Effector memory CD4-positive, alpha-beta T cell (primary cell): ENCODE measurements around the gene LRRC57.
"Not testable (repeated sequence)": the region's sequence is repeated elsewhere in the genome, so short reads cannot be mapped to it uniquely, and the experiment has no call there.

Source experiments
- DNase-seq, 3 donors: peaks; one replicate each; pipeline ENCODE4 v3.0.0-alpha.2; 2020
- H3K27ac ChIP-seq: 2 replicates; pipeline ENCODE4 v1.7.0; 2013; ENCODE audit warnings: mild to moderate bottlenecking, low read length, moderate library complexity; ENCODE audit not compliant: insufficient read depth, poor library complexity, severe bottlenecking
- H3K27me3 ChIP-seq: replicated peaks from 2 replicates; pipeline ENCODE4 v1.7.0; 2013; ENCODE audit warnings: mild to moderate bottlenecking, low read length; ENCODE audit not compliant: insufficient read depth, control insufficient read depth, poor library complexity, severe bottlenecking
- H3K36me3 ChIP-seq: 2 replicates; pipeline ENCODE4 v1.7.0; 2013; ENCODE audit warnings: mild to moderate bottlenecking, low read length, moderate library complexity; ENCODE audit not compliant: control insufficient read depth, insufficient read depth
- H3K4me1 ChIP-seq: 2 replicates; pipeline ENCODE4 v1.7.0; 2013; ENCODE audit warnings: low read length, mild to moderate bottlenecking; ENCODE audit not compliant: control insufficient read depth, insufficient read depth, poor library complexity, severe bottlenecking
- H3K4me3 ChIP-seq: 2 replicates; pipeline ENCODE4 v1.7.0; 2013; ENCODE audit warnings: low read length, low read depth, mild to moderate bottlenecking; ENCODE audit not compliant: insufficient read depth, poor library complexity, severe bottlenecking
- H3K9me3 ChIP-seq: 2 replicates; pipeline ENCODE4 v1.7.0; 2013; ENCODE audit warnings: mild to moderate bottlenecking, low read length, moderate library complexity; ENCODE audit not compliant: control insufficient read depth

LRRC57 gene

DNA sequence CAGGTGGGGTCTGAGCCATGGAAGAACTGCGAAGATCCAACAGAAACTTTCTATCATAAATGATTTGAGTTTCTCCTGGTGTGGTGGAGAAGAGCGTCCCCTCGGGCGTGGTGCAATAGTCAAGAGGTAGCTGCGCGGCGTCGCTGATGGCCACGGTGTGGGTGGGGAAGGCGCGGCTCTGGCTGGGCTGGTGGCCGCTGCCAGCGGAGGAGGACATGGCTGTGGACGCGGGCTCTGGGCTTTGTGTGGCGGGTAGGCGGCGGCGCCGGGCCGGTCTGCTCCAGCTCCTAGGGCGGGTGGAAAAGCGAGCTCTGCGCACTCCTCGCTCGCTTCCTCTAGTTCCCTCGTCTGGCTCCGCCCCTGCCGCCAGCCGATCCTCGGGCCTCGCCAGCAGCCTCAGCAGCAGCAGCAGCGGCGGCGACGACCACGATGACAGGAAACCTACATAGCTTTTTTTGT lies 32.7 kb upstream of the LRRC57 start:
- peak; percentile 54 to 62 (median 59) for DNase-seq
- no peaks in the 10 kb centered on the region for H3K36me3 ChIP-seq
- peak overlapping the region; percentile 65 for H3K4me3 ChIP-seq
- no peaks in the 10 kb centered on the region for H3K27me3 ChIP-seq
- H3K9me3 ChIP-seq, result no peaks in the 10 kb centered on the region
- peak overlapping the region; percentile 54 for H3K27ac ChIP-seq
- H3K4me1 ChIP-seq, result peaks cover 15% of the 10 kb centered on the region

DNA sequence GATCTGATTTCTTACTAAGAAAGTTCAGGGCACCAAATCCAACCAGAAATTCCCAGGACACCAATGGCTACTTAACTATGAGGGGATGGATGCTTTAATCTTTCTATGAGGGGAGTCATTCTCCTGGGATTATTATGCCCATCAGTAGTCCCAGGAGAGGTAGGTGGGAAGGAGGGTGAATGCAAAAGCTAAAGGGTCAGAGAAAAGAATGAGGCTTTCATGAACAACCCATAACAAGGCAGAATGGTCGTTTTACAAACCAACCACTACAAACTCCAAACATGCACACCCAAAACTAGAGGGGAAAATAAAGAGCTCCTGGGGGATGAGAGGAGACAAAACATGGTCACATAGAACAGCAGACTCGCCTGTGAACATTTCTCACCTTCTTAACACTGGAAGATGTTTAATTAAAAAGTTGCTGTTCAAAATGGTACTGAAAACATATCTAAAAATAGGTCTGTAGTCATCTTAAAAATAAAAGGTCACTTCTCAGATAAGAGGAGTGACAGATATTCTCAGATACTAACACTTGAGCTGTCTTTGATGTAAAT lies 30.5 kb upstream of the LRRC57 start:
- no peaks in the 10 kb centered on the region for H3K9me3 ChIP-seq
- H3K27me3 ChIP-seq, result no peaks in the 10 kb centered on the region
- peaks cover 19% of the 10 kb centered on the region for H3K4me1 ChIP-seq
- H3K36me3 ChIP-seq, result no peaks in the 10 kb centered on the region
- DNase-seq, result no peak
- H3K27ac ChIP-seq, result no peak overlapping the region
- H3K4me3 ChIP-seq, result no peak overlapping the region

DNA sequence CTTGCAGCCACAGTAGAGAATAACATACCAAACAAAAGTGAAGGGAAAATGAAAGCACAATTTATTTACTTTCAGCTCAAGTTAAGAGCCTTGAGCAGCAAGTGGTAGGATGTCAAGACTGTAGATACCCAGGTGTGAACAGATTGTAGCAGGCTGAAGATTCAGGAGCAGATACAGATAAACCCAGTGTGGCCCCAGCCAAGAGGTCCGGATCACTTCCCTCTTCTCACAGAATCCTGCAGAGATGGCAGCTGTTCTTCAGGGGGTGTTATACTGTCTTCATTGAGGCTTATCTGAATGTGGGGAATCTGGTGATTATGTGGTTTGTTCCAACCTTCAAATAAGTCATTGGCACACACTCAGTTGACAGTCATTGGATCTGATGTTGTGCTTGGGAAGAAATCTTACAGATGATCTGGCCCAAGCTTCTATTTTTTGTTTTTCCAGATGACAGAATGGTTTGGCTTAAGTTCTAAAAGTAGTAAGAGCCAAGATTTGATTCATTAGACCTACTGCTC lies 29.0 kb upstream of the LRRC57 start:
- Histone ChIP-seq H3K4me1 (peaks cover 19% of the 10 kb centered on the region), H3K36me3 (no peaks in the 10 kb centered on the region), H3K27me3 (no peaks in the 10 kb centered on the region), H3K4me3 (no peak overlapping the region), H3K9me3 (no peaks in the 10 kb centered on the region), H3K27ac (no peak overlapping the region)
- DNase-seq, result no peak

DNA sequence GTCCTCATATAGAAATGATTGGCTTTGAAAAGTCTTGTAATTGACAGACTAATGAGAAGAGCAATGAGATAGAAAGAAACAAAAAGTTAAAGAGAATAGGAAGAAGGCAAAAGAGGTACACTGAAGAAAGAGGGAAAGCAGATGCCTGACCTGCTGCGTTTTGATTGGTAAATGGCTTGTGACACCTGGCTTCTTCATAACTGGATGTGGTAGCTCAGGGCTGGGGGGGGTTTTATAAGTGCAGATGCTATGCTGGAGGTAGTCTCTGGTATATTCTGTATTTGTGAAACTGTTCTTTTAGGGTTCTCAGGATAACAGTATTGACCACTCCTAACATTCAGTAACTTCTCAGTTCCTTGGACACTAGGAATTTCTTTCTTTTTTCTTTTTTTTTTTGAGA lies 28.2 kb upstream of the LRRC57 start:
- no peaks in the 10 kb centered on the region for H3K36me3 ChIP-seq
- H3K27me3 ChIP-seq, result no peaks in the 10 kb centered on the region
- H3K4me1 ChIP-seq, result peaks cover 18% of the 10 kb centered on the region
- no peaks in the 10 kb centered on the region for H3K9me3 ChIP-seq
- H3K4me3 ChIP-seq, result no peak overlapping the region
- no peak overlapping the region for H3K27ac ChIP-seq
- DNase-seq, result no peak

DNA sequence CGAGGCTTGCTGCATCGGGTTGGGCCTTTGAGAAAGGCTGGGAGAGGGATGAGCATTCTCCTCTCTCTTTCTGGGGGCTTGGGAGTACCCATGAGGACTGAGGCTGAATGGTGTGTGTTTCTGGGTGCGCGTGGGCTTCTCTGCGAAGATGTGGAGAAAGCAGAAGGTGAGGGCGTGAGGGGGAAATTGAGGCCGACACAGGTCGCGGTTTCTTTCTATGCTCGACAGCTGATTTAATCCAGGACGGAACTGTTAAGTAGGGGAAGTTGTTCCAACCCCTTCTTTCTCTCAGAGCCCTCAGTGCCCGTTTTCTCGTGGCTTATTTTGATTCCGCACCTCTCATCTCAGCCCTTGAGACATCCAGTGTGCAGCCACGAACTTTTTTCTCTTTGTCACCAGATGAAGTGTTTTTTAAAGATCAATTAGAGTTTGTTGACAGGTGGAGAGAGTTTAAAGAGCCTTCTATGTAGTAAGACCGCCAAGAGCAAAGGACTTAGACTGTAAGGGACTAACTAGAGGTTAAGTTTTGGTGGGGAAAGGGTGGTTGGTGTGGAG lies 27.5 kb upstream of the LRRC57 start:
- Histone ChIP-seq H3K4me1 (peaks cover 13% of the 10 kb centered on the region), H3K27ac (no peak overlapping the region), H3K36me3 (no peaks in the 10 kb centered on the region), H3K9me3 (no peaks in the 10 kb centered on the region), H3K4me3 (peak overlapping the region; percentile 83), H3K27me3 (no peaks in the 10 kb centered on the region)
- no peak for DNase-seq

DNA sequence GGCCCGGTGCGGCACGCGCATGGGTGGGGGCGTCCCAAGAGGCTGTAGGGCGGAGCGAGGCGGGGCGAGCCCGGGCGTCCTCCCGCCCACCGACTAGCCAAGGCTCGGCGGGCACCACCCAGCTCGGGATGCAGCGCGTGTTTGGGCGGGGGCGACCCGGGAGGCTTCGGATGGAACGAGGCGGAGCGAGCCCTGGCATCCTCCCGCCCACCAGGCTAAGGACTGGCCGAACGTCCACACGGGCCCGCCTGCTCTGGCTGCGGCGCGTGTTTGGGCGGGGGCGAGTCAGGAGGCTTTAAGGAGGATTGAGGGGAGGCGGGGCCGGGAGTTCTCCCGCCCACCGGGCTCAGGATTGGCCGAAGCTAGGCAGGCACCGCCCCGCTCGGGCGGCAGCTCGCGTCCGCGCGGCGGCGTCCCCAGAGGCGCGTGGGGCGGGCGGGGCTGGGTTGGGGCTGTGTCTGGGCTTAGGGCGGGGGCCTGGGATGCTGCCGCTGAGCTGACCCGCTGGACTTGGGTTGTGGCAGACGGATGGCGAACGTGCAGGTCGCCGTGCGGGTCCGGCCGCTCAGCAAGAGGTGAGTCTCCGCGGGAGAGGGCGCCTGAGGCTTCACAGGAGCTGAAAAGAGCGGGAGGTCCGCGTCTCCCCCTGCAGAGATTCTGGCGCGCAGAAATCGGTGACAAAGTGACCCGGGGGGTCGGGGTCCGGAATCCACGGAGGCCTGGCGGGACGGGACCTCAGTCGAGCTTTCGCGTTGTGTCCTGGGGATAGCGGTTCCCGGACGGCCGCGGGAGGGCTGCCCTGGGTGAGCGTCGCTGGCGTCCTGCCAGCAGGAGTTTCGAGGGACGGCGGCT lies 26.8 kb upstream of the LRRC57 start, which contains the start of gene STARD9:
Gene STARD9 (plus strand): TSS at position 419 of the 852 bp plus-strand sequence. CDS start 110 bp downstream, at position 529.
- Histone ChIP-seq H3K36me3 (no peaks in the 10 kb centered on the region), H3K9me3 (no peaks in the 10 kb centered on the region), H3K27me3 (no peaks in the 10 kb centered on the region), H3K4me1 (peaks cover 7% of the 10 kb centered on the region), H3K27ac (peak within 1 kb of the TSS; percentile 49), H3K4me3 (peak within 1 kb of the TSS; percentile 83)
- DNase-seq, result peak; percentile 84 to 90 (median 89)

DNA sequence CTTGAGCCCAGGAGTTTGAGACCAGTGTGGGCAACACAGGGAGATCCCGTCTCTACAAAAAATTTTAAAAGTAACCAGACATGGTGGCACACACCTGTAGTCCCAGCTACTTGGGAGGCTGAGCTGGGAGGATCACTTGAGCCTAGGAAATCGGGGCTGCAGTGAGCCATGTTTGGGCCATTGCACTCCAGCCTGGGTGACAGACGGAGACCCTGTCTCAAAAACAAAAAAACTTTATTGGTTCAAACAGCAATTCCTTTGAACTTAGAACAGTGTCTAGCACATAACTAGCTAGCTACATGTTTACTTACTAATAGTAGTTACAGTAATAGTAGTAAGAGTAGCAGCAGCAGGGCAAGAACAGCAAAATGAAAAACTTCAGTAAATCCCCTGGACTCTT lies 10.1 kb upstream of the LRRC57 start:
- no peak for DNase-seq
- Histone ChIP-seq H3K9me3 (no peaks in the 10 kb centered on the region), H3K36me3 (peaks cover 27% of the 10 kb centered on the region)

DNA sequence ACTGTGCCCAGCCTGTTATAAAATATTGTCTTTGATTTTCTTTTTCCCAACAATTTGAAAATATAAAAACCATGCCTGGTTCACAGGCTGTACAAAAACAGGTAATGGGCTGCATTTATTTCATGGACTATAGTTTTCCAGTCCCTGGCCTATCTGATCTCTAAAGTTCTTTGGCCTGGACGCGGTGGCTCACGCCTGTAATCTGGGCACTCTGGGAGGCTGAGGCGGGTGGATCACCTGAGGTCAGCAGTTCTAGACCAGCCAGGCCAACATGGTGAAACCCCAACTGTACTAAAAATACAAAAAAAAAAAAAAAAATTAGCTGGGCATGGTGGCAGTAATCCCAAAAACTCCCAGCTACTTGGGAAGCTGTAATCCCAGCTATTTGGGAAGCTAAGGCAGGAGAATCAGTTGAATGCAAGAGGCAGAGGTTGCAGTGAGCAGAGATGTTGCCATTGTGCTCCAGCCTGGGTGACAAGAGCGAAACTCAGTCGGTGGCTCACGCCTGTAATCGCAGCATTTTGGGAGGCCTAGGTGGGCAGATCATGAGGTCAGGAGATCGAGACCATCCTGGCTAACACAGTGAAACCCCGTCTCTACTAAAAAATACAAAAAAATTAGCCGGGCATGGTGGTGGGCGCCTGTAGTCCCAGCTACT lies 8.1 kb upstream of the LRRC57 start:
- DNase-seq, H3K9me3 ChIP-seq, H3K4me1 ChIP-seq, H3K27ac ChIP-seq, H3K4me3 ChIP-seq, H3K27me3 ChIP-seq: not testable (repeated sequence)
- H3K36me3 ChIP-seq, result peaks cover 19% of the 10 kb centered on the region

More for the DNA sequence above, 10.1 kb upstream of the LRRC57 start:
- no peaks in the 10 kb centered on the region for H3K4me1 ChIP-seq
- H3K27me3 ChIP-seq, result no peaks in the 10 kb centered on the region
- H3K4me3 ChIP-seq, result no peak overlapping the region
- no peak overlapping the region for H3K27ac ChIP-seq

DNA sequence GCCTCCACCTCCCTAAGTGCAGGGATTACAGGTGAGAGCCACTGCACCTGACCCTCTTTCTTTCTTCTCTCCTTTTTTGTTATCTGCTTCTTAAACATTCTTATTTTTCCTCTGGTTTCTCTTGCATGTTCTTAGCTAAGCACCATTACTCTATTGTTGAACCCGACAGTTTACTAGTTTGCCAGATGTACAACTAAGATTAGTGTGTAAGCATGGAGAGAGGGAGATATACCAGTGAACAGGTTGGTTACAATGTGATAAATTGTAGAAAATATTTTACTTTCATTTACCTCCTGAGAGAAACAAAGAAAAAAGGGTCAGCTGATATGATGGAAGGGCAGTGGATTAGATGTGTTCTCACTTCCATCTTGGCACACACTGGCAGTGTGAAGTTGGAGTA lies 5.0 kb upstream of the LRRC57 start:
- H3K9me3 ChIP-seq, result no peaks in the 10 kb centered on the region
- peaks cover 4% of the 10 kb centered on the region for H3K4me1 ChIP-seq
- no peak for DNase-seq
- no peaks in the 10 kb centered on the region for H3K27me3 ChIP-seq
- no peak overlapping the region for H3K4me3 ChIP-seq
- no peak overlapping the region for H3K27ac ChIP-seq
- no peaks in the 10 kb centered on the region for H3K36me3 ChIP-seq
